NOMO-1 treated with dmso at 0.1 percent for 144 hours (cell line): ENCODE results near the gene EFNA2.
A peak's percentile ranks its signal among the peaks of the same experiment; 100 is the strongest.

Experiments used
- DNase-seq: peaks from one replicate; lab custom pipeline; 2025; ENCODE audit not compliant: unreplicated experiment; lab: John Stamatoyannopoulos, UW

Gene EFNA2

DNA sequence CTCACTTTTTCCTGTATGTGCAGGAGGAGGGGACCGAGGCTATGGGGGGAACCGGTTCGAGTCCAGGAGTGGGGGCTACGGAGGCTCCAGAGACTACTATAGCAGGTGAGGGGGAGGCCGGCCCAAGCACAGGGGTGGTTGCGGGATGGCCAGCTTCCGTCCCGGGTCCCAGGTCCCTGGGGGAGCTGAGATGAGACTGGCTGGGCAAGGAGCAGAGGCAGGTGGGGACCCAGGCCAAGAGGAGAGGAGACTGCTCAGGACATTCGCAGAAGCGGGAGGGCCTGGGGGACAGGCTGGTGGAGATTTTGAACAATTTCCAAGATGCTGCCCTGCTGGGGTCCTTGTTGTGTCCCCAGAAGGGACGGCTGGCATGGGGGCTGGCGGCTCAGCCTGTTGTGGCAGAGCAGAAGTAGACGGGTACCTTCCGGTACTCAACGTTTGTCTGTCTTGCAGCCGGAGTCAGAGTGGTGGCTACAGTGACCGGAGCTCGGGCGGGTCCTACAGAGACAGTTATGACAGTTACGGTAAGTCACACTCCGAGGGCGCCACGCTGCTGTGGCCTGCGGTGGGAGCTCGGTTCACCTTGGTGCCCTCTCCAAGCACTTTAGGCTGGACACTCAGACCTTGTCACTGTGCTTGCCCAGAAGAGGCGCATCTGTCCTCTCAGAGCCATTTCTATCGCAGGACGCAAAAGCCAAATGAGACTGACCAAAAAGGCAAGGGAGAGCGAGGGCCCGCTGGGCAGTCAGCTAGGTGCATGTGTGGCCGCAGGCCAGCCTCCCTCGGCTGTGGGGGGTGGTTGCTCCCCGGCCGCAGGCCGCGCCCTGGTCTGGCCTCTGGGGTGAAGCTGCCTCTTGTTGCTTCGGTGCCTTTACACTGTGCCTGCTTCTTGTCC lies 13.9 kb upstream of the EFNA2 start:
- DNase-seq = no peak

DNA sequence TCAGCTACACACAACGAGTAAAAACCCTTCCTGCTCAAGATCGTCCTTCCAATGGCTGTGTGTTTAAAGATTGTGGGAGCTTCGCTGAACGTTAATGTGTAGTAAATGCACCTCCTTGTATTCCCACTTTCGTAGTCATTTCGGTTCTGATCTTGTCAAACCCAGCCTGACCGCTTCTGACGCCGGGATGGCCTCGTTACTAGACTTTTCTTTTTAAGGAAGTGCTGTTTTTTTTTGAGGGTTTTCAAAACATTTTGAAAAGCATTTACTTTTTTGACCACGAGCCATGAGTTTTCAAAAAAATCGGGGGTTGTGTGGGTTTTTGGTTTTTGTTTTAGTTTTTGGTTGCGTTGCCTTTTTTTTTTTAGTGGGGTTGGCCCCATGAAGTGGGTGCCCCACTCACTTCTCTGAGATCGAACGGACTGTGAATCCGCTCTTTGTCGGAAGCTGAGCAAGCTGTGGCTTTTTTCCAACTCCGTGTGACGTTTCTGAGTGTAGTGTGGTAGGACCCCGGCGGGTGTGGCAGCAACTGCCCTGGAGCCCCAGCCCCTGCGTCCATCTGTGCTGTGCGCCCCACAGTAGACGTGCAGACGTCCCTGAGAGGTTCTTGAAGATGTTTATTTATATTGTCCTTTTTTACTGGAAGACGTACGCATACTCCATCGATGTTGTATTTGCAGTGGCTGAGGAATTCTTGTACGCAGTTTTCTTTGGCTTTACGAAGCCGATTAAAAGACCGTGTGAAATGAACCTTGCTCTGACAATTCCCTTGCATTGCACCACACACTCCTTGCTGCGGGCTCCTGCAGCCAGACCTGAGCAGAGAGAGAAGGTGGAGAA lies 13.0 kb upstream of the EFNA2 start:
- DNase-seq = no peak

DNA sequence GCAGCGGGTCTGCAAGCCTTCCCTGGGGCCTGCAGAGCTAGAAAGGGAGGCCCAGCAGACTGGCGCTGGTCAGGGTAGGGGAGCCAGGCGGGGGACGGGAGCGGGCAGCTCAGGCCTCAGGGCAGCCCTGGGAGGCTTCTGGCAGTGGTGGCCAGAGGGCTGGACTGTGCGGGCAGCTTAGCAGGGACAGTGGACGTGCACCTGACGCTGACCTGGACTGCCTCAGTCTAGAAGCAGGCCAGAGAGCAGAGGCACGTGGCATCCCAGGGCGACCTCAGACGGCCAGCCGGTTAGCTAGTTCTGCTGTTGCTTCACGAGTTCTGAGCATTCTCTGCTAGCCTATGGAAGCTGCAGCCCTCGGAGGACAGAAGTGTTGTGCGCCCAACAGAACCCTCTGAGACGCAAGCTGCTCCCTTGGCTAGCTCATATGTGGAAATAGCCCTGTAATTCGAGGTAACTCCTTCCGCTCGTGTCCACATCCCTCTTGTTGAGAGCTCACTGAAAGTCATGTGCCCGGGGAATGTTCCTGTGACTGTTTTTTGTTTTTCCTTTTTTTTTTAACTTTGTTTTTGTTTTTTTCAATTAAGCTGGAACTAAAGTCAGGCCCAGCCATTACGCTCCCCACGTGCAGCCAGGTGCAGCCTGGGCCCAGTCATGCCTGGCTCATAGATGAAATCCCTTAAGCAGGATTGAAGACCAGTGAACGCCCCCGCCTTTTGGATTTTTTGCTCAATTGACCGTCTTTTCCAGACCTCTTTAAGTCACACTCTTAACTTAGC lies 12.2 kb upstream of the EFNA2 start:
- DNase-seq = no peak

DNA sequence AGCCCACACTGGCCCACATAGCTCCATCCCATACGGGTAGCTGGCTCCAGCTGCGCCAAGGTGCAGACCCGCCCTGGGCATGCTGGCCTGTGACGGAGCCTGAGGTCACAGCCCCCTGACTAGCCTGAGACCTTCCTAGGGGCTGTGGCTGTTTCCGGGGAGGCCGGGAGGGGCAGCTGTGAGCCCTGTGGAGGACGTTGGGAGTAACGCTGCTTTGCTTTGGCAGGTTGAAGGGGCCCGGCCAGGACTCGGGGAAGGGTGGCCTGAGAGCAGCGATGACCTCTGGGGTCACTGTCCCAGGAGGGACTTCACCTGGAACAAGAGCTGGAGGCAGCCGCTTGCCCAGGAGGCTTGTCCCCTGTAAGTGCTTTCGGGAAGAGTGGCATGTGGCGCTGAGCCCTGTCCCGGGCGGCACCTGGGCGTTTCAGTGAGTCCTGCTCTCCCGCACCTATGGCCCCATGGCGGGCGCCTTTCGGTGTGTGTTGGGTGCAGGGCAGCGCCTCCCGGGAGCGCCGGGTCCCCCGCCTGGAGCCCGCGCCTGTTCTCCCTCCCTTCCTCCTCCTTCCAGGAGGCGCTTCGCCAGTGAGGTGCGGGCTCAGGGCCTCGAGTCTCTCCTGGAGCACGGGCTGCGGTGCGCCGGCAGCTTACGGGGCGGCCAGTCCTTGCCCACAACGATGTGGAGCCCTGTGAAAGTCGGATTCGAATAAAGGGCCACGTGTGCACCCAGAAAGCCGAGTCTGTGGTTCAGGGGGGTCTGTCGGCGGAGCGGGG lies 11.4 kb upstream of the EFNA2 start:
- no peak for DNase-seq

DNA sequence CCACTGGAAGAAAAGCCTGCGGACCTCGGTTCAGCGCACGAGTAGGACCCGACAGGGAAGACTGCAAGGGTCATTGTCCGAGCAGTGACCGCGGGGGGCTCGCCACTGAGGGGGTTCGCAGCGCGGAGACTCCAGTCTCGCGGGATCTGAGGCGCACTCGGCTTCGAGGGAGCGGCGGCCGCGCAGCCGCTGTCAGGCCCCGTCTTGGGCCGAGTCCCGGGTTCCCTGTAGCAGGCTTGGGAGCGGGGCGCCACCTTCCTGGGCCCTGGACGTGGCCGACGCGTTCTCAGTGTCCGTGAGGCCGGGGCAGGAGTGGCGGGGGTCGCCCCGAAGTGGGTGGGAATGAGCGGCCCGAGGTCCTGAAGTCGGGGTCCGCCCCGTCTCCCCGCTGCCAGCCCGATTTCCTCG lies 10.8 kb upstream of the EFNA2 start:
- DNase-seq = no peak

DNA sequence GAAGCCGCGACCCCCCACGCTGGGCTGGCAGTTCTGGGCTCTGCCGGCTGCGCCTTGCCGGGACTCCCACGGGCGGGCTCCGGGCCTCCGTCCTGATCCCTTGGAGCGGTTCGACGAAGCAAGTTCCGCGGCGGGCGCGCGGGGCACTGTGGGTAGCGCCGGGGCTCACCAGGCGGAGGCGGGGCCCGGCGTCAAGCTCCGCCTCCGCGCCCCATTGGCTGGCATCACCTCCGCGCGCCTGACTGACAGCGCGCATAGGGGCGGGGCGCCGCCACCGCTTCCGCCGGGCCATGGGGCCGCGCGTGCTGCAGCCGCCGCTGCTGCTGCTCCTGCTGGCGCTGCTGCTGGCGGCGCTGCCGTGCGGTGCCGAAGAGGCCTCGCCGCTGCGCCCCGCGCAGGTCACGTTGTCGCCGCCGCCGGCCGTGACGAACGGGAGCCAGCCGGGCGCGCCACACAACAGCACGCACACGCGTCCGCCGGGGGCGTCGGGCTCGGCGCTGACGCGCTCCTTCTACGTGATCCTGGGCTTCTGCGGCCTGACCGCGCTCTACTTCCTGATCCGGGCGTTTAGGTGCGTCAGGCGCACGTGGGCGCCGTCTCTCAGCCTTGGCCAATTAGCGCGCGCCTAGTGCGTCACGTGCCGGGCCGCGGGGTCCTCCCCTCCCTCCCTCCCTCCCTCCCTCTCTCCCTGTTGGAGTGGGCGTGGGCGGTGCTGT lies 10.3 kb upstream of the EFNA2 start, which contains the start of gene FAM174C:
TSS of gene FAM174C (plus strand) at position 271 of the 716 bp plus-strand sequence. CDS start at position 291, 20 bp downstream.
- DNase-seq = peak; percentile 92

DNA sequence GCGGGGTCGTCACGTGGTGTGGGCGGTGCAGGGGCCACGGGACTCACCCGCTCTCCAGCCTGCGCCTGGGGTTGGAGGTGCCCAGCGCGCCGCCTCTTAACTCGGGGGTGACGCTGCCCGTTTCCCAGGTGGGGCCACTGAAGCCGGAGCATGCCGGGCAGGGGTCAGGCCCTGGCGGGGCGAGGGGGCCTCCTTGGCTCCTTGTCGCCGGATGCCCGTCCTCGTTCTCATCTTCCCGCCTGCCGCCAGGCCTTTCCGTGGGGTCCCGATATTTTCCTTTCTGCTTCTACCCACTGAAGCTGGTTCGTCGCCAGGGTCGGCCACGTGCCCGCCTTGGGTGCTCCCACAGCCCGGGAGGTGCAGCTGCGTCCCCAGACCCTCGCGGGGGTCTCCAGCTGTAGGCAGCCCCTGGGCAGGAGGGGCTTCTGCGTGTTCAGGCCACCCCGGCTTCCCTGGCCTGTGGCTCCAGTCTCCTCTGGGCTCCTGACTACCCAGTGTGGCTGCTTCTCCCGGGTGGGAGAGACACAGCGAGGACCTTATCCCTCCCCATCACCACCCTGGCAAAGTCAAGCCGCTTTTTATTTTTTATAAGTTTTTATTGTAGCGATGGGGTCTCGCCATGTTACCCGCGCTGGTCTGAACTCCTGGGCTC lies 9.6 kb upstream of the EFNA2 start:
- no peak for DNase-seq

DNA sequence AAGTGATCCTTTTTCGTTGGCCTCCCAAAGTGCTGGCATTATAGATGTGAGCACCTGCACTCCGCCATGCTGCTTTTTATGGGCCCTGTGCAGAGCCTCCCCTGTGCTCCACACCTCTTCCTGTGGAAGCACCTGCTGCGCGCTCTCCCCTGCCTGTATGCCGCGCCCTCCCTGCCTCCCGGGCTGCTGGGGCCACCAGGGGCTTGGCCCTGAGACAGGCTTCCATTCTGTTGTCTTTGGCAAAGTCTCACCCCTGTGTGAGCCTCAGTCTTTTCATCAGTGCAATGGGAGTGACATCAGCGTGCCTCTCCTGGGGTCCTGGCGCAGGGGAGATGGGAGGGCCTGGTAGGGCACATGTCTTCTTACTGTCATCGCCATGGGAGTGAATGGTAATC lies 9.0 kb upstream of the EFNA2 start:
- no peak for DNase-seq

DNA sequence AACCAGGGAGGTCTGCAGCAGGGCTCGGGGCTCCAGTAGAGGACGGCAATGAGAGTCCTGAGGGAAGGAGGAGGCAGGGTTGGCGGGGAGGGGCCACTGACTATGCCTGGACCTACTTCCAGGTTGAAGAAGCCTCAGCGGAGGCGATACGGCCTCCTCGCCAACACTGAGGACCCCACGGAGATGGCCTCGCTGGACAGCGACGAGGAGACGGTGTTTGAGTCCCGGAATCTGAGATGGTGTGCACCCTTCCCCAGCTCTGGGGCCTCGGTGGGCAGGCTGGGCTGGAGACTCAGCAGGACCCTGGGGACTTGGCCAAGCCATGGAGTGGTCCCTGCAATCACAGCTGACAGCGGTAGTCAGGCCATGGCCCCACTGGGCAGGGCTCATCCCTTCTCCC lies 8.6 kb upstream of the EFNA2 start:
- DNase-seq = no peak

DNA sequence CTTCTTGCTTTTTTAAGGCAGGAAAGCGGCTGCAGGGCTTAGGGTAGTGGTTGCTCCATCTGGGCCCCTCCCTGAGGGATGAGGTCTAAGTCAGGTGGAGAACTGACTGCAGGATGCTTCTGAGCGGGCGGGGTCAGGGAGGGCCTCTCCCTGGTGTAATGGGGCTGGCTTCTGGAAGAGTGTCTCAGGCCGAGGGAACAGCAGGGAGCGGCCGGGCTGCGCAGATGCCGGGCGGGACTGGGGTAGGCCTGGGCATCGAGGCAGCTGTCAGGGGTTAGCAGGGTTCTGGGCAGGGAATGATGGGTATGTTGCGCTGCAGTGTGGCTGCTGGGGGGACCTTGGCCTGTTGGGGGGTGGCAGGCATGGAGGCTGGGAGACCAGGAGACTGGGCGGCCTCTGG lies 7.6 kb upstream of the EFNA2 start:
- no peak for DNase-seq

DNA sequence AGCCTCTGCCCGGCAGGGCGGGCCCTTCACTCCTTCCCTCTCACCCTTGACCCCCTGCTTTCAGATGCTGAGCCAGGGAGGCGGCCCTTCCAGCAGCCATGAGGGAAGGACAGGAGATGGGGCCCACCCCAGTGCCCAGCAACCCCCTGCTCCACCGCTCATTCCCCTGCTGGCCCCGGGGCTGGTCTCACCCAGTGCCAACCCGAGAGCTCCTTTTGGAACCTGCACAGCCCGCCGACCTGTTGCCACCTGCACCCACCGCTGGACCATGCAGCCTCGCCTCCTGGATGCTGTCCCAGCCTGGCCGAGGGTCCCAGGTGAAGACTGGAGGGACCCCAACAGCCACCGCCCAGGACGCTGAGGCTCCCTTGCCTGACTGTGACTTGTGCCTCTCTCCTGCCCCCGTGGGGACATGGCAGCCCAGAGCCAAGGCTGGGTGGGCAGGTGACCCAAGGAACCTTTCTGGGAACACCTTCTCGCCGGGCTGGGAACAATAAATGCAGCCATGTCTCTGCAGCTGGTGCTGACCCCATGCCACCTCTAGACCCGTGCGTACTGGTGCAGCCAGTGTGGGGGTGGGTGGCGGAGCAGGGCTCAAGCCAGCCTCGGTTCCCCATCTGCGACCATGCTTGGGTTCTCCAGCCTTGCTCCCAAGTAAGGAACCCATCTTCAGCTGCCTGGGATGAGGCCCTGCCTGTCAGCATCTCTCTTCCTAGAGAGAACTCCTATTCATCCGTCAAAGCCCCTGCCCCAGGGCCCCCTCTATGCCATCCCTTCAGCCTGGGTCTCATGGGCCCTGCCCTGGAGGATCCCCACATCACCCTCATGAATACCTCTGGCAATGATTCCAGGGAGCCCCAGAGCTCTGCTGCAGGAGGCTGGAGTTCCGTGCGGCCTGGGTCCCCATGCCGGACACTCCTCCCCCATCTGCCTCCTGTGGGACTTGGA lies 6.7 kb upstream of the EFNA2 start:
- no peak for DNase-seq

DNA sequence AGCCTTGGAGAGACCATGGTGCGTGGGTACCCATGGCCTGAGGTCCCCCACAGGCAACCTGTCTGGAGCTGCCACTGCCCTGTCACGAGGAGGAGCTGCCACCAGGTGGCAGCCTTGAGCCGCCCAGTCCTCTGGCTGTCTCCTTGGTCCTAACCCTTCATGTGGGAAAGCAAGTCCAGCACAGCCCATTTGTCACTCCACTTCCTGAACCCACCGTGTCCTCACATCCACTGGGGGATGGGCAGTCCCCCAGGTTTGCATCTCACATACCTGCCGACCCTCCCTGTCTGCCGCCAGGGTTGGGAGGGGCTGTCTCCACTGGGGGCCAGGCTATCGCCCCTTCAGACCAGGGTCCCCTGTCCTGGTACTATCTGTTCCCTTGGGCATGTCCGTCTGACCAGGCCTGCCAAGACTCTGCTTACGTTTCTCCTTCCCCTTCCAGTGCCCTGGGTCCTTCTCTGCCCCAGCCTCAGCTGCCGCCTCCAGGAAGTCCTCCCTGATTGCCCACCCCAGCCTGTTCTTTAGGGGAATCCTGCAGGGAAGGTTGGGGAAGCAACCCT lies 5.8 kb upstream of the EFNA2 start:
- DNase-seq = peak; percentile 50

DNA sequence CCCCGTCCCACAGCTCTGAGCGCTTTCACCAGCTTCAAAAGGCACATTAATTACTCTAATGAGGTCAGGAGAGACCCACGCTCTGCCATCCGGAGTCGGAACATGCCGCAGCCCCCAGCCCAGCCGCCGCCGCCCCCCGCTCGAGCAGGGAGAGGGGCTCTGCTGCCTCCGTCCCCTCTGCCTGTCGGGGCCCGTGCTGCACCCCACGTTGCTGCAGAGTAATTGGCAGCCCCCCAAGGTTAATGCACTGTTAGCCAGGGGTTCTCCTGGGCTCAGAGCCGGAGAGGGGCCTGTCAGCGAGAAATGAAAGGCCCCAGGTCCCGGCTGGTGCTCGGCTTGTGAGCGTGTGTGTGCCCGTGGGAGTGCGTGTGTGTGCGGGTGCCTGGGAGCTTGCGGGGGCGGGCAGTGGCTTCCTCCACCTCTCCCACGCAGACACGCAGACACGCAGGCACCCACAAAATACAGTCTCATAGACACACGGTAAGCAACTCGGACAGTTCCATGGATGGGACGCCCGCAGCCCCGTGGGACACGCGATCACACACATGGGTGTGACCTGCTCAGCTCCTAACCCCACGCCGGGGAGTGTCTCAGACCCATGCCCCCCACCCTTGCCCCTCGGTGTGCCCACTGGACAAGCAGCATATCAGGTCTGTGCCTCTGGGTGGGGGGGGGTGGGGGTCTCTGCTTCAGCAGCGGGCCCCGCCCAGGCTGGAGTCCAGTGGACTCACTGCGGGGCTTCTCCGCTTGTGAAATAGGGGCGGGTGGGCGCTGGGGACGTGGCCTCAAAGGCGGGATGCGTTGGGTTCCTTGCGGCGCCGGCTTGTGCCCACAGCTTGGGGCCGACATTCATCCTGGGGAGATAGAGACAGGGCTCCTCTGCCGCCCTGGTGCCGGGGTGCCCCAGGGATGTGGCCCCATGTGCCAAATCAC lies 4.8 kb upstream of the EFNA2 start:
- no peak for DNase-seq

DNA sequence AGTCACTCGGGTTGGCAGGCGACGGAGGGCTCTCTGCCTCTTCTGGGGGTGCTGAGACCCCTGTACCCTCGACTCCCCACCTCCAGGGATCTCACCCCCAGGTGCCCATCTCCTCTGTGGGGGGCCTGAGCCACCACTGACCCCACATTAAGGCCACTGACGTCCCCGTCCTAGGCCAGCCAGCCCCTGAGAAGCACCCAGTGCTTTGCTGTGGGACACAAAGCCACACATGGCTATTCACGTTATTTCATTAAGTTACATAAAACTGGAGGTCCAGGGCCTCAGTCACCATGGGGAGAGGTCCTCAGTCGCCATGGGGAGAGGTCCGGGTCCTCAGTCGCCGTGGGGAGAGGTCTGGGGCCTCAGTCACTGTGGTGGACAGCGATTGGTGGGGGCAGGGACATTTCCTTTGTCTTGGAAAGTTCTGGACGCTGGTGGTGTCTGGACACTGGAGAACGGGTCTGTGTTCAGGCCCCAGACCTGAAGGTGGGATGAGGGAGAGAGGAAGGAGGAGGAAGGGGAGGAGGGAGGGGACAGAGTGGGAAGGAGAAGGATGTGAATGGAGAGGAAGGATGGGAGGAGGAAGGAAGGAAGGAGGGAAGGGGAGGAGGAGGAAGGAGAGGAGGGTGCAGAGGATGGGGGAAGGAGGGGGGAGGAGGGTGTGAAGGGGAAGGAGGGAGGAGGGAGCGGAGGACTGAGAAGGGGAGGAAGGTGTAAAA lies 3.9 kb upstream of the EFNA2 start:
- no peak for DNase-seq

DNA sequence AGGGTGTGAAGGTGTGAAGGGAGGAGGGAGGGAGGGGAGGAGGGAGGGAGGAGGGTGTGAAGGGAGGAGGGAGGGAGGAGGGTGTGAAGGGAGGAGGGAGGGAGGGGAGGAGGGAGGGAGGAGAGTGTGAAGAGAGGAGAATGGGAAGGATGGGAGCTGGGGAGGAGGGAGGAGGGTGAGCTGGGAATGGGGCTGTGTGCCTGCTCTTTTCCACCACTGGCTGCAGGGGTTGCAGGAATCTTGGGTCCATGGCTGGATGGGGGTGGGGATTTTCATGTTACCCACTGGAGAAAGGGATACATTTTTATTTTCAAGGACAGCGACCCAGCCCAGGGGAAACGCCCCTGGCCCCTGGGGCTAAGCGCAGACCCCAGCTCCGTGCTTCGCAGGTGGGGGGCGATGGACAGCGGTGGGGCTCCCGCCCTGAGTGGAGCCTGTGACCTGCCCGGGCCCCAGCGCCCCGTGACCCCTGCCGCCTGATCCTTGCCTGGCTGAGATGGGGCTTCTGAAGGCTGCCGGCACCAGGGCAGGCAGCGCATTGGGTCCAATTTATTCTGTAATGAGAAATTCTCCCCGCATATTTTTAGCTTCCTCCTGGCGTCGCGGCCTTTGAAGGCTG lies 3.0 kb upstream of the EFNA2 start:
- DNase-seq = no peak
